Endothelial cell of umbilical vein (primary cell): ENCODE data around the gene TRAP1. TPM values are rescaled to one million over a fixed set of nuclear protein-coding genes. Genes with fewer than 3 reads are reported as not detected.
A peak's percentile ranks its signal among the peaks of the same experiment; 100 is the strongest.

ENCODE experiments used
- BruUV-seq: library from RNA; stranded (reverse); fragments of 400-500 nt; replicated peaks from 2 replicates; lab custom pipeline; 2021; lab: Mats Ljungman, UMichigan
- CTCF ChIA-PET: fragments of 300-600, 350-600 bp; sonication (Branson Sonifier 250); formaldehyde crosslinking; loops from one replicate; lab custom pipeline; 2021; ENCODE audit warnings: antibody characterized with exemption, inconsistent platforms; lab: Charles Lee
- POLR2A ChIA-PET: fragments of 300-600, 350-600 bp; sonication (Branson Sonifier 250); formaldehyde crosslinking; loops from one replicate; lab custom pipeline; 2021; ENCODE audit warnings: antibody characterized with exemption, inconsistent platforms; lab: Charles Lee
- DNase-seq: peaks from one replicate; pipeline ENCODE4 v3.0.0-alpha.2; 2011; ENCODE audit warnings: low read depth, low spot score
- FAIRE-seq: peaks from 2 replicates; lab custom pipeline; 2011; peaks lifted over from hg19 to GRCh38; lab: Jason Lieb, UNC
- H2AFZ ChIP-seq: 2 replicates; pipeline ENCODE4 v1.6.0; 2012; ENCODE audit warnings: low read depth, low read length, control low read depth, inconsistent platforms
- H3K27ac ChIP-seq: 2 replicates; pipeline ENCODE4 v1.5.1; 2011; ENCODE audit warnings: low read depth, mild to moderate bottlenecking, control low read depth, low read length, moderate library complexity; ENCODE audit not compliant: insufficient read depth
- H3K27me3 ChIP-seq, 2 experiments: 2 replicates each; pipeline versions ENCODE4 v1.6.0 to v1.6.1; 2011; ENCODE audit warnings: low read length in 2 of 2, mixed read lengths in 1 of 2; ENCODE audit not compliant: control insufficient read depth in 2 of 2, insufficient read depth in 2 of 2
- H3K36me3 ChIP-seq, 2 experiments: 2 replicates in 1 of 2; 3 replicates in 1 of 2; pipeline ENCODE4 v1.5.1; 2011; ENCODE audit warnings: low read length in 2 of 2, mild to moderate bottlenecking in 1 of 2, moderate library complexity in 1 of 2; ENCODE audit not compliant: control insufficient read depth in 2 of 2, insufficient read depth in 2 of 2; ENCODE audit errors: extremely low read depth in 1 of 2
- H3K4me1 ChIP-seq: 3 replicates; pipeline ENCODE4 v1.5.1; 2011; ENCODE audit warnings: mild to moderate bottlenecking, low read length; ENCODE audit not compliant: control insufficient read depth, insufficient read depth; ENCODE audit errors: extremely low read depth
- H3K4me2 ChIP-seq: 2 replicates; pipeline ENCODE4 v1.6.1; 2011; ENCODE audit warnings: low read length, control low read depth, mixed read lengths; ENCODE audit not compliant: insufficient read depth
- H3K4me3 ChIP-seq, 3 experiments: fragments of 200-600 bp in 1 of 3; sonication (generic), shearing (Covaris generic) in 1 of 3; replicated peaks in 1 of 3; 2 replicates each; pipeline ENCODE4 v1.5.1; 2011 to 2016; ENCODE audit warnings: control low read depth in 3 of 3, low read length in 3 of 3, mild to moderate bottlenecking in 2 of 3, inconsistent platforms in 1 of 3, low read depth in 1 of 3, moderate library complexity in 1 of 3; ENCODE audit not compliant: insufficient read depth in 1 of 3
- H3K79me2 ChIP-seq: 2 replicates; pipeline ENCODE4 v1.6.0; 2012; ENCODE audit warnings: low read length, inconsistent platforms; ENCODE audit not compliant: control insufficient read depth, insufficient read depth
- H3K9ac ChIP-seq: replicated peaks from 2 replicates; pipeline ENCODE3; 2011; ENCODE audit warnings: low read length, control low read depth; ENCODE audit not compliant: insufficient read depth; ENCODE audit errors: extremely low read depth
- H3K9me1 ChIP-seq: replicated peaks from 3 replicates; pipeline ENCODE4 v1.6.0; 2011; ENCODE audit warnings: mild to moderate bottlenecking, low read length; ENCODE audit not compliant: control insufficient read depth, insufficient read depth; ENCODE audit errors: extremely low read depth
- H3K9me3 ChIP-seq: replicated peaks from 2 replicates; pipeline ENCODE4 v1.5.1; 2012; ENCODE audit warnings: low read length, inconsistent platforms; ENCODE audit not compliant: control insufficient read depth, insufficient read depth
- H4K20me1 ChIP-seq: replicated peaks from 2 replicates; pipeline ENCODE3; 2011; ENCODE audit warnings: mild to moderate bottlenecking, low read length; ENCODE audit not compliant: control insufficient read depth, insufficient read depth; ENCODE audit errors: extremely low read depth
- CTCF ChIP-seq, 2 donors: IDR thresholded peaks; 1 replicate in 1 of 2; 2 replicates in 1 of 2; pipeline ENCODE4 v1.5.1; 2011; ENCODE audit warnings: low read length in 2 of 2, mild to moderate bottlenecking in 2 of 2, moderate library complexity in 2 of 2, control low read depth in 1 of 2, inconsistent platforms in 1 of 2, low read depth in 1 of 2; ENCODE audit not compliant: insufficient read depth in 1 of 2; ENCODE audit errors: extremely low read depth in 1 of 2
- EZH2 ChIP-seq: IDR thresholded peaks from 2 replicates; pipeline ENCODE4 v1.6.1; 2012; ENCODE audit warnings: borderline replicate concordance, low read depth, mild to moderate bottlenecking, moderate library complexity, low read length, inconsistent platforms; ENCODE audit not compliant: severe bottlenecking
- FOS ChIP-seq: IDR thresholded peaks from 2 replicates; pipeline ENCODE4 v1.6.1; 2011; ENCODE audit warnings: mild to moderate bottlenecking, low read length, moderate library complexity, borderline replicate concordance; ENCODE audit not compliant: insufficient read depth
- GATA2 ChIP-seq: IDR thresholded peaks from 2 replicates; pipeline ENCODE4 v1.7.0; 2011; ENCODE audit warnings: low read depth, mild to moderate bottlenecking, moderate library complexity, mixed read lengths, low read length; ENCODE audit not compliant: insufficient read length, insufficient read depth
- JUN ChIP-seq: IDR thresholded peaks from 2 replicates; pipeline ENCODE4 v1.6.1; 2011; ENCODE audit warnings: borderline replicate concordance, low read depth; ENCODE audit not compliant: insufficient read length, insufficient read depth
- MAX ChIP-seq: IDR thresholded peaks from 2 replicates; pipeline ENCODE4 v1.6.1; 2011; ENCODE audit not compliant: insufficient read depth, insufficient read length
- MYC ChIP-seq: IDR thresholded peaks from one replicate; pipeline ENCODE4 v1.6.1; 2011; ENCODE audit warnings: mild to moderate bottlenecking, low read depth, low read length
- POLR2A ChIP-seq: IDR thresholded peaks from 2 replicates; pipeline ENCODE4 v1.6.1; 2012; ENCODE audit warnings: low read depth, mild to moderate bottlenecking, control low read depth, low read length
- POLR2AphosphoS5 ChIP-seq: IDR thresholded peaks from 2 replicates; pipeline ENCODE4 v1.6.1; 2012; ENCODE audit warnings: low read depth, mild to moderate bottlenecking, control low read depth, low read length, moderate library complexity; ENCODE audit not compliant: insufficient read depth
- dilution Hi-C: fragments of 300-500 bp; cut with MboI; formaldehyde crosslinking; loops from one replicate; pipeline ENCODE4 v1.15.0; 2019; ENCODE audit warnings: low sequenced_read_pairs; ENCODE audit not compliant: extremely low pct_ligation_motif_present
- intact Hi-C: fragments of 100-400 bp; cut with micrococcal nuclease; formaldehyde crosslinking; loops from one replicate; pipeline ENCODE4 v1.10.0; 2022
- polyA plus RNA-seq, 4 experiments: library from polyadenylated mRNA; depleted of rRNA in 3 of 4; stranded (reverse) in 3 of 4; unstranded in 1 of 4; fragments of >200 nt; gene quantifications; 2 replicates each; pipeline versions ENCODE4 v1.2.1 to v1.2.3, GENCODE V29; 2011 to 2012; ENCODE audit warnings: missing spikeins in 1 of 4
- total RNA-seq: library from RNA; stranded (reverse); gene quantifications from 2 replicates; pipeline ENCODE4 v1.2.3, GENCODE V29; 2021

The TRAP1 gene
- total and polyA plus RNA-seq, 2 donors (not counting 3 experiments of a cell fraction or from before 2014, with no cell fraction given), result 95.6 to 102 TPM

- CTCF ChIA-PET, result interaction anchor here (1.3 kb wide), 1 partner anchor 84 kb away, joined by 3 read pairs; no protein-coding TSS in a partner anchor
- BruUV-seq, result TSS peak; percentile 27
- Histone ChIP-seq H3K36me3 (no peaks in the 10 kb centered on the region), H3K4me2 (peak within 1 kb of the TSS; percentile 76), H3K9ac (peak within 1 kb of the TSS; percentile 74), H3K79me2 (peaks cover 31% of the 10 kb centered on the region), H3K9me3 (no peaks in the 10 kb centered on the region), H3K27me3 (no peaks in the 10 kb centered on the region), H3K9me1 (peaks cover 3% of the 10 kb centered on the region), H3K4me1 (peaks cover 9% of the 10 kb centered on the region), H3K4me3 (peak within 1 kb of the TSS; percentile 62 to 92 (median 85)), H3K27ac (peak within 1 kb of the TSS; percentile 65), H2AFZ (peak within 1 kb of the TSS; percentile 95), H4K20me1 (no peaks in the 10 kb centered on the region)
- POLR2A ChIA-PET, result no interaction called here
- no peak for TF ChIP-seq JUN
- TF ChIP-seq GATA2, result no peak
- TF ChIP-seq FOS, result no peak
- no peak for TF ChIP-seq EZH2
- TF ChIP-seq CTCF (IDR thresholded peaks at IDR 0.05; ENCODE audit: extremely low read depth in 1 of 2, insufficient read depth in 1 of 2, low read depth in 1 of 2, low read length in 2 of 2), result no peak
- TF ChIP-seq MYC, result no peak
- TF ChIP-seq MAX, result no peak
- peak; percentile 79 for TF ChIP-seq POLR2A
- TF ChIP-seq POLR2AphosphoS5, result peak; percentile 86
- peak; percentile 91 for DNase-seq
- intact Hi-C loops, result no loop called here
- dilution Hi-C loops, result no loop called here
- peak; percentile 81 for FAIRE-seq
These were observed 106.0 kb downstream of the TRAP1 start, which contains the start of gene SLX4 for GRCh38 chr16:3611146-3611975. Gene SLX4 (minus strand): TSS chr16:3611606. CDS start chr16:3608964, 2,642 bp downstream.
